Measurements from ENCODE around the gene ACTR1B.
"Not testable (repeated sequence)": the region's sequence is repeated elsewhere in the genome, so short reads cannot be mapped to it uniquely, and the experiment has no call there.

Gene ACTR1B

GRCh38 chr2:97658691-97659157, 5.1 kb downstream of the ACTR1B start:
- DNase-seq (ENCODE audit: low read depth) = no peak

- no peak for DNase-seq (ENCODE audit: low read depth)
Measured at GRCh38 chr2:97657986-97658690, 5.7 kb downstream of the ACTR1B start.

- DNase-seq (ENCODE audit: low read depth) = no peak
Measured at GRCh38 chr2:97656905-97657587, 6.8 kb downstream of the ACTR1B start.

GRCh38 chr2:97656129-97656755, 7.6 kb downstream of the ACTR1B start:
- DNase-seq (ENCODE audit: low read depth) = no peak

GRCh38 chr2:97654791-97655190, 9.1 kb downstream of the ACTR1B start:
- no peak for DNase-seq (ENCODE audit: low read depth)

- no peak for DNase-seq (ENCODE audit: low read depth)
Measured at GRCh38 chr2:97654309-97654708, 9.5 kb downstream of the ACTR1B start.

- no peak for DNase-seq (ENCODE audit: low read depth)
Measured at GRCh38 chr2:97653874-97654273, 10.0 kb downstream of the ACTR1B start.

- no peak for DNase-seq (ENCODE audit: low read depth)
Measured at GRCh38 chr2:97653473-97653872, 10.4 kb downstream of the ACTR1B start.

GRCh38 chr2:97651114-97651513, 12.7 kb downstream of the ACTR1B start:
- DNase-seq (ENCODE audit: low read depth) = no peak

GRCh38 chr2:97646977-97647376, 16.9 kb downstream of the ACTR1B start:
- DNase-seq (ENCODE audit: low read depth) = no peak

GRCh38 chr2:97645695-97646629, 17.9 kb downstream of the ACTR1B start, which contains the start of gene COX5B:
COX5B (plus strand) TSS chr2:97646062; CDS start chr2:97646087, 25 bp downstream.
- peak; percentile 99 for DNase-seq (ENCODE audit: low read depth)

- no peak for DNase-seq (ENCODE audit: low read depth)
Measured at GRCh38 chr2:97645112-97645694, 18.6 kb downstream of the ACTR1B start.

GRCh38 chr2:97644023-97644717, 19.7 kb downstream of the ACTR1B start:
- no peak for DNase-seq (ENCODE audit: low read depth)

GRCh38 chr2:97626049-97626430, 37.8 kb downstream of the ACTR1B start:
- DNase-seq (ENCODE audit: low read depth) = not testable (repeated sequence)

GRCh38 chr2:97625354-97626048, 38.3 kb downstream of the ACTR1B start:
- DNase-seq (ENCODE audit: low read depth) = not testable (repeated sequence)

GRCh38 chr2:97622976-97623375, 40.9 kb downstream of the ACTR1B start:
- DNase-seq (ENCODE audit: low read depth) = not testable (repeated sequence)

- DNase-seq (ENCODE audit: low read depth) = not testable (repeated sequence)
Measured at GRCh38 chr2:97620492-97620891, 43.4 kb downstream of the ACTR1B start.

- DNase-seq (ENCODE audit: low read depth) = not testable (repeated sequence)
Measured at GRCh38 chr2:97618939-97619827, 44.7 kb downstream of the ACTR1B start.

GRCh38 chr2:97617911-97618310, 45.9 kb downstream of the ACTR1B start:
- no peak for DNase-seq (ENCODE audit: low read depth)

Data from stimulated activated CD4-positive, alpha-beta T cell treated with anti-CD3 and anti-CD28 coated beads, Interleukin-2, amount 100 ng/mL, for 4 hours (primary cell).